Thyroid gland (tissue), 4 donors: Measurements from ENCODE around the gene ZNF454. TPM values are rescaled to one million over a fixed set of nuclear protein-coding genes. Genes with fewer than 3 reads are reported as not detected.

Experiments
- DNase-seq, 2 donors: peaks; one replicate each; pipeline ENCODE4 v3.0.0-alpha.2; 2019
- H3K27ac ChIP-seq, 3 donors: fragments of 200-600 bp; sonication (generic); 1 replicate in 2 of 3; 2 replicates in 1 of 3; pipeline ENCODE4 v1.5.1; 2016 to 2019; ENCODE audit warnings: mild to moderate bottlenecking in 1 of 3, moderate library complexity in 1 of 3
- H3K27me3 ChIP-seq: fragments of 200-600 bp; sonication (generic); one replicate; pipeline ENCODE4 v1.5.1; 2019
- H3K36me3 ChIP-seq, 2 donors: fragments of 200-600 bp; sonication (generic); one replicate each; pipeline ENCODE4 v1.5.1; 2016 to 2019
- H3K4me1 ChIP-seq, 2 donors: fragments of 200-600 bp; sonication (generic); one replicate each; pipeline ENCODE4 v1.5.1; 2017 to 2019
- H3K4me3 ChIP-seq, 3 donors: fragments of 200-600 bp; sonication (generic); replicated peaks in 1 of 3; 1 replicate in 2 of 3; 2 replicates in 1 of 3; pipeline ENCODE4 v1.5.1; 2016; ENCODE audit warnings: mild to moderate bottlenecking in 1 of 3
- H3K9me3 ChIP-seq: fragments of 200-600 bp; sonication (generic); one replicate; pipeline ENCODE4 v1.5.1; 2017
- CTCF ChIP-seq, 6 experiments: fragments of 200-600 bp in 3 of 6; fragments of 450-650 bp in 3 of 6; sonication (generic) in 3 of 6; IDR thresholded peaks; one replicate each; pipeline ENCODE4 v1.5.1; 2016 to 2019; ENCODE audit warnings: antibody characterized with exemption in 6 of 6, mild to moderate bottlenecking in 2 of 6, inconsistent platforms in 1 of 6, moderate library complexity in 1 of 6
- POLR2A ChIP-seq, 2 donors: fragments of 450-650 bp; IDR thresholded peaks; one replicate each; pipeline ENCODE4 v1.6.1; 2017; ENCODE audit warnings: antibody characterized with exemption in 2 of 2, mild to moderate bottlenecking in 2 of 2, moderate library complexity in 1 of 2
- whole genome bisulfite sequencing, 2 donors: methylation state at CpG; one replicate each; pipeline ENCODE4 v1.1.5; 2017; 5-methylcytosine and 5-hydroxymethylcytosine counted together
- intact Hi-C: fragments of 100-400 bp; cut with DNase I; formaldehyde crosslinking; loops from one replicate; pipeline ENCODE4 v1.15.1; 2023
- total RNA-seq, 4 donors: library from RNA; depleted of rRNA; stranded (reverse); fragments of >200 nt; gene quantifications; one replicate each; pipeline ENCODE4 v1.2.3, GENCODE V29; 2016

The ZNF454 gene
- total RNA-seq, 4 donors from 2014 or later: 2.0 to 5.1 (median 4.0) TPM

- intact Hi-C loops: no loop called here
- Histone ChIP-seq H3K4me1 (no peaks in the 10 kb centered on the region), H3K9me3 (no peaks in the 10 kb centered on the region), H3K4me3 (no peak overlapping the region), H3K27me3 (no peaks in the 10 kb centered on the region), H3K36me3 (no peaks in the 10 kb centered on the region), H3K27ac (no peak overlapping the region)
- DNase-seq: no peak
- 73 to 79% methylated on average over 19 to 20 of the region's 20 CpGs for WGBS, 2 donors
- TF ChIP-seq POLR2A (IDR thresholded peaks at IDR 0.05) (no peak), CTCF (IDR thresholded peaks at IDR 0.05) (no peak)
Measured at GRCh38 chr5:178993236-178993765, 52.3 kb downstream of the ZNF454 start.

- WGBS, 2 donors: 22 to 27% methylated on average over 25 to 31 of the region's 53 CpGs
- TF ChIP-seq POLR2A (IDR thresholded peaks at IDR 0.05) (no peak), CTCF (IDR thresholded peaks at IDR 0.05) (no peak)
- Histone ChIP-seq H3K27me3 (no peaks in the 10 kb centered on the region), H3K4me1 (no peaks in the 10 kb centered on the region), H3K9me3 (no peaks in the 10 kb centered on the region), H3K36me3 (no peaks in the 10 kb centered on the region), H3K27ac (no peak overlapping the region), H3K4me3 (no peak overlapping the region)
- intact Hi-C loops: no loop called here
- no peak for DNase-seq
Measured at GRCh38 chr5:178993955-178994579, 53.1 kb downstream of the ZNF454 start.

GRCh38 chr5:178994580-178995340 is 53.8 kb downstream of the ZNF454 start, which contains the start of gene GRM6:
GRM6 (minus strand) TSS chr5:178995320; CDS start chr5:178994944, 376 bp downstream.
- no peak within 1 kb of the TSS for H3K4me3 ChIP-seq
- no peaks in the 10 kb centered on the region for H3K36me3 ChIP-seq
- no peaks in the 10 kb centered on the region for H3K9me3 ChIP-seq
- no peak for DNase-seq
- H3K4me1 ChIP-seq: no peaks in the 10 kb centered on the region
- no peak for TF ChIP-seq POLR2A (IDR thresholded peaks at IDR 0.05)
- WGBS, 2 donors: 0 to 4% methylated on average over 11 to 37 of the region's 97 CpGs
- no peak within 1 kb of the TSS for H3K27ac ChIP-seq
- intact Hi-C loops: no loop called here
- no peaks in the 10 kb centered on the region for H3K27me3 ChIP-seq

DNA sequence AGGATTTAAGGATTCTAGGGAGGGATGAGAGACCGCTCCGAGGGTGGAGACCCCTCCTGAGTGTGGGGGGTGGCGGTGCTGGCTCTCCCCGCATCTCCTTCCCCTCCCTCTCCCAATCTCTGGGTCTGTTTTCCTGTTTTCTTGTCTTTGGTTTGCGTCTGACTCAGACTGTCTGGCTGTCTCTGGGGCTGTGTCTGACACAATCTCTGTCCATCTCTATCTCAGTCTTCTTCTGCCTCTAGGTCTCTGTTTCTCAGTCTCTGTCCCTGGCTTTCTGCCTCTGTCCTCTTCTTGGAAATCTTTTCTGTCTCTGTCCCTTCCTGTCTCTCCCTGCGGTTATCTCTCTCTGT is 54.3 kb downstream of the ZNF454 start:
- intact Hi-C loops: no loop called here
- DNase-seq: no peak
- Histone ChIP-seq H3K9me3 (no peaks in the 10 kb centered on the region), H3K4me1 (no peaks in the 10 kb centered on the region), H3K27me3 (no peaks in the 10 kb centered on the region), H3K27ac (no peak overlapping the region), H3K4me3 (no peak overlapping the region), H3K36me3 (no peaks in the 10 kb centered on the region)
- TF ChIP-seq POLR2A (IDR thresholded peaks at IDR 0.05) (no peak), CTCF (IDR thresholded peaks at IDR 0.05) (no peak)
- 11 to 13% methylated on average over 6 of the region's 6 CpGs for WGBS, 2 donors

- WGBS, 2 donors: 46 to 47% methylated on average over 11 of the region's 11 CpGs
- no peak for TF ChIP-seq CTCF (IDR thresholded peaks at IDR 0.05)
- Histone ChIP-seq H3K4me3 (no peak overlapping the region), H3K27me3 (no peaks in the 10 kb centered on the region), H3K36me3 (no peaks in the 10 kb centered on the region), H3K4me1 (no peaks in the 10 kb centered on the region), H3K9me3 (no peaks in the 10 kb centered on the region), H3K27ac (no peak overlapping the region)
- intact Hi-C loops: no loop called here
- DNase-seq: no peak
Measured at GRCh38 chr5:178996156-178996555, 55.2 kb downstream of the ZNF454 start.
